ENCODE measurements around the gene MED15. TPM values are rescaled to one million over a fixed set of nuclear protein-coding genes. Genes with fewer than 3 reads are reported as not detected.

MED15 gene
- total and polyA plus RNA-seq, 10 donors: 32.2 to 162 (median 89.7) TPM

DNA sequence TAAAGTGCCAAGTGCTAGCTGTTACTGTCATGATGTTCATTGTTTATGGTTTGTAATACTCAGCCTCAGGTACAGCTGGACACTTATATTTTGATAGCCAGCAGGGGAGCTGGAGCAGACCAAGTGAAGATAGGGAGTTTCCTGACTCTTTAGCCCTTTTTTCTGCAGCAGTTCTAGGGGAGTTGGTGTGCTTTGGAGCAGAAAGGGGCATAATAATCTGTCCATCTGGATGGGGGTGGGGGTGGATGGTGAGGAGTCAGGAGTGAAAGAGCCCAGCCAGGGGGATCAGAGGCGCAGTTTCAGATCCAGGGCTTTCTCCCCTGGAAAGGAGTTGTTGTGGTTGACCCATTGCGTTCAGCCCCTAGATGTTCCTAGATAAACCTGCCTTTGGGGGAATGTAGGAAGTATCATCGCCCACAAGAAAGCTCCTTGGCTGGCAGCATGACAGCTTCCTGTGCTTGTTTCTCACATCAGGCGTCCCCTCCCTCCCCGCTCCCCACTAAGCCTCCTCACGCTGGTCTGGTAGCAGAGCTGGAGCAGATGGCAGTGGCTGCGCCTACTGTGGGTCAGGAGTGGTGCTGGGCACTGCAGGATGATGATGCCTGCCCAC is 41.9 kb downstream of the MED15 start:
- Histone ChIP-seq H3K27ac (peak overlapping the region; percentile 74 to 91 (median 84)), H3K9me3 (no peaks in the 10 kb centered on the region), H3K4me1 (peaks cover 58 to 97% (median 71%) of the 10 kb centered on the region in 6 donors), H3K36me3 (peaks cover 3 to 59% (median 25%) of the 10 kb centered on the region in 6 donors), H3K27me3 (replicated peaks in 1 of 7) (no peaks in the 10 kb centered on the region), H3K4me3 (peak overlapping the region in 1 of 8 donors; percentile 46)
- TF ChIP-seq POLR2A (IDR thresholded peaks at IDR 0.05) (no peak), POLR2AphosphoS5 (IDR thresholded peaks at IDR 0.05) (peak; percentile 59 to 74 (median 61))
- TF ChIP-seq, protein P1, sequence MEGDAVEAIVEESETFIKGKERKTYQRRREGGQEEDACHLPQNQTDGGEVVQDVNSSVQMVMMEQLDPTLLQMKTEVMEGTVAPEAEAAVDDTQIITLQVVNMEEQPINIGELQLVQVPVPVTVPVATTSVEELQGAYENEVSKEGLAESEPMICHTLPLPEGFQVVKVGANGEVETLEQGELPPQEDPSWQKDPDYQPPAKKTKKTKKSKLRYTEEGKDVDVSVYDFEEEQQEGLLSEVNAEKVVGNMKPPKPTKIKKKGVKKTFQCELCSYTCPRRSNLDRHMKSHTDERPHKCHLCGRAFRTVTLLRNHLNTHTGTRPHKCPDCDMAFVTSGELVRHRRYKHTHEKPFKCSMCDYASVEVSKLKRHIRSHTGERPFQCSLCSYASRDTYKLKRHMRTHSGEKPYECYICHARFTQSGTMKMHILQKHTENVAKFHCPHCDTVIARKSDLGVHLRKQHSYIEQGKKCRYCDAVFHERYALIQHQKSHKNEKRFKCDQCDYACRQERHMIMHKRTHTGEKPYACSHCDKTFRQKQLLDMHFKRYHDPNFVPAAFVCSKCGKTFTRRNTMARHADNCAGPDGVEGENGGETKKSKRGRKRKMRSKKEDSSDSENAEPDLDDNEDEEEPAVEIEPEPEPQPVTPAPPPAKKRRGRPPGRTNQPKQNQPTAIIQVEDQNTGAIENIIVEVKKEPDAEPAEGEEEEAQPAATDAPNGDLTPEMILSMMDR (IDR thresholded peaks at IDR 0.05 in 8 of 11, conservative IDR thresholded peaks at IDR 0.05 in 3 of 11): no peak
- WGBS, 5 donors: 15 to 28% (median 23%) methylated on average over 6 to 7 of the region's 7 CpGs
- intact Hi-C loops (cut with DNase I; ENCODE audit: low total_unique reads): no loop called here
- DNase-seq: peak; percentile 84

DNA sequence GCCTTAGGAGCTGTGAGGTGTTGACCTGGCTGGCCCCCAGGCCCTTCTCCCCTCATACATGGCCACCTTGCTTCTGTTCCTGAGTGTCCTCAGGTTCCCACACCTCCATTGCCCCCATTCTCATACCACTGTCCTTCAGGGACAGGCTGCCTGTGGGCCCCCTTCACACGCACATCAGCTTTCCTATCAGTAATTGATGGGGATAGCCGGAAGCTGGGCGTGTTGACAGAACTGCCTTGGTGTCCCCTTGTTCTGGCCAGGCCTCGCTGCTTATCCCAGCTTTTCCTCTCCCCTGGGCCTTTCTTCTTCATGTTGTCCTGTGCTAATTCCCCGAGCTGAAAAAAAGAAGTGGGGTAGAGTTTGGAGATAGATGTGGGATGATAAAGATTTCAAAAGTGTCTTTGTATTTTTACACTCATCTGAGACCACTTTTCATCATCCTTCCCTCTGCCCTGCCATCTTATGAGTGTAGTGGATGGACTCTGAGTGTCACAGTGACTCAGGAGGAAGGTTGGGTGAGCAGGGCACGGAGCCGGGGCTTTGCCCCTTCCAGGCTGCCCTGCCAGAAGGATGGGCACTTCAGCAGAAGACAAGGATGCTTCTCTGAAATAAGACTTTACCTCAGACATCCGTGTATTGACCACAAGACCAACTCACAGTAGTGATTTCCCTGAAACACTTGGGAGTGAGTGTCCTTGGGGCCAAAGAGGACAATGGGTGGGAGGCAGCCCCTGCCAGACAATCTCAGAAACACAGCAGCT is 42.8 kb downstream of the MED15 start:
- H3K4me1 ChIP-seq: peaks cover 66 to 100% (median 80%) of the 10 kb centered on the region in 6 donors
- H3K27ac ChIP-seq: peak overlapping the region; percentile 74 to 91 (median 84)
- no peaks in the 10 kb centered on the region for H3K27me3 ChIP-seq (replicated peaks in 1 of 7)
- intact Hi-C loops (cut with DNase I; ENCODE audit: low total_unique reads): no loop called here
- peaks cover 3 to 59% (median 32%) of the 10 kb centered on the region in 6 donors for H3K36me3 ChIP-seq
- no peak for TF ChIP-seq POLR2A (IDR thresholded peaks at IDR 0.05)
- TF ChIP-seq POLR2AphosphoS5 (IDR thresholded peaks at IDR 0.05): no peak
- TF ChIP-seq, protein P1 (IDR thresholded peaks at IDR 0.05 in 8 of 11, conservative IDR thresholded peaks at IDR 0.05 in 3 of 11): no peak
- DNase-seq: peak; percentile 56
- WGBS, 5 donors: 78 to 87% (median 86%) methylated on average over 8 of the region's 8 CpGs
- H3K9me3 ChIP-seq: no peaks in the 10 kb centered on the region
- peak overlapping the region in 1 of 8 donors; percentile 38 for H3K4me3 ChIP-seq

DNA sequence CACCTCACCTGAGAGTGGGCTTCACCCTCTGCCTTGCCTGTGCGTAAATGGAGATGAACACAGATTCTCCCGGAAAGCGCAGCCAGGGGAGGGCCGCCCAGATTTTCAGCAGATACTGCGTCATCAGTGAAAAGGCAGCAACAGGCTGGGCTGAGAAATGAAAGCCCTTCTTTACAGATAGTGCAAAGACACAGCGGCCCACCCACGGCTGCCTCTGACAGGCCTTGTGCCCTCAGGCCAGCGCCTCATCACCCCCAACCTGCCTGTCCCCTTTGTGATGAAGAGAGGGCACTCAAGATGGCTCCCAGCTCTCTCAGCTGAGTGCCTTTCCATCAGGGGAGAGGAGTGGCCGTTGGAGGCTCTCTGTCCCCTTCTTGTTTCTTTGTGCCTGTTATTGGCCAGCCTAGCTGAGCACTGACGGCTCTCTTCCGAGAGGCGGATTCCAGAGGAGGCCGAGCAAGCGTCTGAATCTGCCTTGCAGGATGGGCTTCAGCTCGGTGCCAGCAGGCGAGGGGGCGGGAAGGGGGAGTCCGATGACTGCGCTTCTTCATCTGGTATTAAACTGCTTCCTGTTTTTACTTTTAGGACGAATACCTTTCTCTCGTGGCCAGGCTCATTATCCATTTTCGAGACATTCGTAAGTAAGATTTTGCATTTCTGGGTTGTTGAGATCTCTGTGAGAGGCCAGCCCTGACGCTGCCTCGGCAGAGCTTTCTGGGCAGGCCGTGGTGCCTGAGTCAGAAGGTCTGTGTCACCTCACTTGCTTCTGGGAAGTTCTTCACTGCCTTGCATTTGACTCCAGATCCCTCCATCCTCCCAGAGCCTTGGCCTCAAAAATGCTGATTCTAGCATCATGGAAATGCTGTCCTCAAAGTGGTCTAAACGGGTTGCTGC is 43.7 kb downstream of the MED15 start:
- H3K4me3 ChIP-seq: peak overlapping the region in 2 of 8 donors; percentile 3 to 38
- peaks cover 75 to 100% (median 85%) of the 10 kb centered on the region in 6 donors for H3K4me1 ChIP-seq
- DNase-seq: peak; percentile 82
- peak overlapping the region; percentile 74 to 91 (median 84) for H3K27ac ChIP-seq
- TF ChIP-seq POLR2AphosphoS5 (IDR thresholded peaks at IDR 0.05) (peak in 2 of 3 donors; percentile 60 to 61), POLR2A (IDR thresholded peaks at IDR 0.05) (no peak)
- TF ChIP-seq, protein P1 (IDR thresholded peaks at IDR 0.05 in 8 of 11, conservative IDR thresholded peaks at IDR 0.05 in 3 of 11): no peak
- 38 to 64% (median 52%) methylated on average over 21 to 27 of the region's 27 CpGs for WGBS, 5 donors
- no peaks in the 10 kb centered on the region for H3K27me3 ChIP-seq (replicated peaks in 1 of 7)
- H3K36me3 ChIP-seq: peaks cover 3 to 59% (median 41%) of the 10 kb centered on the region in 6 donors
- intact Hi-C loops (cut with DNase I; ENCODE audit: low total_unique reads): no loop called here
- H3K9me3 ChIP-seq: no peaks in the 10 kb centered on the region
